HepG2 (cell line): ENCODE measurements around the gene SDR39U1. TPM values are rescaled to one million over a fixed set of nuclear protein-coding genes. Genes with fewer than 3 reads are reported as not detected.

ENCODE experiments used
- HDAC2 ChIP-seq: sonication (generic); formaldehyde crosslinking; IDR thresholded peaks from 2 replicates; pipeline ENCODE4 v1.4.0; 2020; ENCODE audit warnings: missing genetic modification reagents
- HNRNPK ChIP-seq: fragments of 200-400 bp; formaldehyde crosslinking; IDR thresholded peaks from 2 replicates; pipeline ENCODE4 v1.6.1; 2018; ENCODE audit warnings: low read length, low read depth, moderate library complexity, mild to moderate bottlenecking; ENCODE audit not compliant: poor library complexity, severe bottlenecking
- MAFK ChIP-seq, 2 experiments: IDR thresholded peaks in 1 of 2; conservative IDR thresholded peaks in 1 of 2; 2 replicates each; pipeline ENCODE4 v1.6.1; 2011; ENCODE audit warnings: improper control_type of control experiment in 2 of 2, low read length in 2 of 2
- MATR3 ChIP-seq: sonication (generic); formaldehyde crosslinking; IDR thresholded peaks from 2 replicates; pipeline ENCODE4 v1.4.0; 2020; ENCODE audit warnings: missing genetic modification reagents
- MED8 ChIP-seq: sonication (generic); formaldehyde crosslinking; IDR thresholded peaks from 2 replicates; pipeline ENCODE4 v1.8.1; 2023; ENCODE audit warnings: mild to moderate bottlenecking, missing genetic modification reagents; ENCODE audit not compliant: insufficient replicate concordance
- NCOA2 ChIP-seq: sonication (generic); formaldehyde crosslinking; IDR thresholded peaks from 2 replicates; pipeline ENCODE4 v1.8.0; 2022; ENCODE audit warnings: inconsistent platforms
- TMF1 ChIP-seq: sonication (generic); formaldehyde crosslinking; IDR thresholded peaks from 2 replicates; pipeline ENCODE4 v1.8.1; 2022; ENCODE audit warnings: low read depth, missing genetic modification reagents
- TOE1 ChIP-seq: sonication (generic); formaldehyde crosslinking; IDR thresholded peaks from 2 replicates; pipeline ENCODE4 v1.4.0; 2020; ENCODE audit warnings: mild to moderate bottlenecking, missing genetic modification reagents
- ZMYM2 ChIP-seq: sonication (generic); formaldehyde crosslinking; IDR thresholded peaks from 2 replicates; pipeline ENCODE4 v1.8.0; 2022; ENCODE audit warnings: mild to moderate bottlenecking, missing genetic modification reagents
- ZNF451 ChIP-seq: sonication (generic); formaldehyde crosslinking; IDR thresholded peaks from 2 replicates; pipeline ENCODE4 v1.5.0; 2020; ENCODE audit warnings: mild to moderate bottlenecking, missing genetic modification reagents
- ZNF550 ChIP-seq: sonication (generic); formaldehyde crosslinking; IDR thresholded peaks from 2 replicates; pipeline ENCODE4 v1.4.0; 2020; ENCODE audit warnings: mild to moderate bottlenecking, missing genetic modification reagents, borderline replicate concordance
- ZNF674 ChIP-seq: sonication (generic); formaldehyde crosslinking; IDR thresholded peaks from 2 replicates; pipeline ENCODE4 v1.5.0; 2020; ENCODE audit warnings: low read depth, mild to moderate bottlenecking, missing genetic modification reagents
- ZNF891 ChIP-seq: sonication (generic); formaldehyde crosslinking; IDR thresholded peaks from 2 replicates; pipeline ENCODE4 v1.5.0; 2020; ENCODE audit warnings: mild to moderate bottlenecking, missing genetic modification reagents
- polyA plus RNA-seq, 8 experiments: library from polyadenylated mRNA; depleted of rRNA in 3 of 8; stranded (reverse) in 7 of 8; unstranded in 1 of 8; fragments of >200 nt; fragmentation: Illumina TruSeq in 4 of 8; extraction: Trizol in 4 of 8; gene quantifications; 2 replicates each; pipeline versions ENCODE4 v1.2.1 to v1.2.3, GENCODE V29; 2011 to 2016; ENCODE audit warnings: low read depth in 4 of 8, missing spikeins in 1 of 8, mixed read lengths in 1 of 8; ENCODE audit not compliant: insufficient read depth in 1 of 8
- total RNA-seq, 5 experiments: library from RNA; depleted of rRNA; stranded (reverse); fragments of >200 nt; fragmentation: Illumina TruSeq; extraction: Trizol; gene quantifications; 2 replicates each; pipeline ENCODE4 v1.2.3, GENCODE V29; 2016; ENCODE audit warnings: low read depth in 1 of 5
- TF ChIP-seq, protein P1 (sequence below): sonication (generic); formaldehyde crosslinking; IDR thresholded peaks from 2 replicates; pipeline ENCODE4 v1.4.0; 2020; ENCODE audit warnings: missing genetic modification reagents, borderline replicate concordance
- TF ChIP-seq, protein P2 (sequence below): sonication (generic); formaldehyde crosslinking; IDR thresholded peaks from 2 replicates; pipeline ENCODE4 v1.4.0; 2020; ENCODE audit warnings: mild to moderate bottlenecking, low read depth, missing genetic modification reagents
- TF ChIP-seq, protein P3 (sequence below): sonication (generic); formaldehyde crosslinking; IDR thresholded peaks from 2 replicates; pipeline ENCODE4 v1.5.0; 2020; ENCODE audit warnings: mild to moderate bottlenecking, missing genetic modification reagents, borderline replicate concordance
- TF ChIP-seq, protein P4 (sequence below): fragments of 450-650 bp; IDR thresholded peaks from 2 replicates; pipeline ENCODE4 v1.6.1; 2017; ENCODE audit warnings: mild to moderate bottlenecking
- TF ChIP-seq, protein P5 (sequence below): sonication (generic); formaldehyde crosslinking; IDR thresholded peaks from 2 replicates; pipeline ENCODE4 v1.5.0; 2020; ENCODE audit warnings: mild to moderate bottlenecking, low read depth, missing genetic modification reagents, borderline replicate concordance

SDR39U1 gene
- total and polyA plus RNA-seq, 2 of the 13 experiments (the other 11 are each of a cell fraction or from before 2014, with no cell fraction given) = 34.4 to 129 TPM

DNA sequence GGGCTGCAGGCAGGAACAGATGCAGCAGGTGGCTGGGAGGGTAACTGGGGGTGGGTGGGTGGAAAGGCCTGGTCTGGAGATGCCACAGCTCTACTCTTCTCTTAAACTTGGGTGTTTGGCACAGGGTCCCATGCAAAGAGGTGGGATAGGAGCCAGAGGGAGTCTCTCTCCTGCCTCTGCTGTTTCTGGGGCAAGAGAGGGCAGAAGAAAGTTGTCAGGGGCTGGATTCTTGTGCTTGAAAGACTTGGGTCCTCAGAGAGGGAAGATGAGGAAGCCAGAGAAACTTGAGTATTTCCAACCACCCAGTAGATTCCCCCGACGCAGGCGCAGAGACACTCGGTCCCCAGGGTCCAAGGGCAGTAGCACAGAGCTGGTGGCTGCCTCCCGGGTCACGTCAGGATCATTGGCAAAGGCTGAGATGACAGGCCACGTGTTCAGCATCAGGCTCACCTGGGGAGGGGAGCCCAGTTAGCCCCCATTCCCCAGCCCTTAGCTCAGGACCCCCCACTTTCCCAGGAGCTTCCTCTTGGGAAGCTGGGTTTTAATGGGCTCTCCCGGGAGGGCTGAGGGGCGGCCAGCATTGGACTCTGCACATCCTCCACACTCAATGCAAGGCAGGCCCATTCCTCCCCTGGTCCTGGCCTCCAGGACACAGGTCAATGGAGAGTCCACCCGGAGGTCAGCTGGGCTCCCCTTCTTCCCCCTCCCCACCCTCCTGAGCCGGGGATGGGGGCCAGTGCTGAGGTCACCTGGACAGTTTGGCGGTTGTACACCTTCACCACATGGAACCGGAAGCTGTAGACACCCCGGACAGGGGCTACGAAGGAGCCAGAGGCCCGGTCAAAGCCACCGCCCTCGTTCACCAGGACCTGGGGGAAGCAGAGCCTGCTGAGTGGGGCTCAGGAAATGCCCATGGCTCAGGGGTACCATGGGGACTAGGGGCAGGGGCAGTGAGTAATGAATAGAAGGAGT, 14.8 kb downstream of the SDR39U1 start (continued):
- TF ChIP-seq, protein P1, sequence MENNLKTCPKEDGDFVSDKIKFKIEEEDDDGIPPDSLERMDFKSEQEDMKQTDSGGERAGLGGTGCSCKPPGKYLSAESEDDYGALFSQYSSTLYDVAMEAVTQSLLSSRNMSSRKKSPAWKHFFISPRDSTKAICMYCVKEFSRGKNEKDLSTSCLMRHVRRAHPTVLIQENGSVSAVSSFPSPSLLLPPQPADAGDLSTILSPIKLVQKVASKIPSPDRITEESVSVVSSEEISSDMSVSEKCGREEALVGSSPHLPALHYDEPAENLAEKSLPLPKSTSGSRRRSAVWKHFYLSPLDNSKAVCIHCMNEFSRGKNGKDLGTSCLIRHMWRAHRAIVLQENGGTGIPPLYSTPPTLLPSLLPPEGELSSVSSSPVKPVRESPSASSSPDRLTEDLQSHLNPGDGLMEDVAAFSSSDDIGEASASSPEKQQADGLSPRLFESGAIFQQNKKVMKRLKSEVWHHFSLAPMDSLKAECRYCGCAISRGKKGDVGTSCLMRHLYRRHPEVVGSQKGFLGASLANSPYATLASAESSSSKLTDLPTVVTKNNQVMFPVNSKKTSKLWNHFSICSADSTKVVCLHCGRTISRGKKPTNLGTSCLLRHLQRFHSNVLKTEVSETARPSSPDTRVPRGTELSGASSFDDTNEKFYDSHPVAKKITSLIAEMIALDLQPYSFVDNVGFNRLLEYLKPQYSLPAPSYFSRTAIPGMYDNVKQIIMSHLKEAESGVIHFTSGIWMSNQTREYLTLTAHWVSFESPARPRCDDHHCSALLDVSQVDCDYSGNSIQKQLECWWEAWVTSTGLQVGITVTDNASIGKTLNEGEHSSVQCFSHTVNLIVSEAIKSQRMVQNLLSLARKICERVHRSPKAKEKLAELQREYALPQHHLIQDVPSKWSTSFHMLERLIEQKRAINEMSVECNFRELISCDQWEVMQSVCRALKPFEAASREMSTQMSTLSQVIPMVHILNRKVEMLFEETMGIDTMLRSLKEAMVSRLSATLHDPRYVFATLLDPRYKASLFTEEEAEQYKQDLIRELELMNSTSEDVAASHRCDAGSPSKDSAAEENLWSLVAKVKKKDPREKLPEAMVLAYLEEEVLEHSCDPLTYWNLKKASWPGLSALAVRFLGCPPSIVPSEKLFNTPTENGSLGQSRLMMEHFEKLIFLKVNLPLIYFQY (CRISPR knock-in tag) = no peak
- TF ChIP-seq, protein P2, sequence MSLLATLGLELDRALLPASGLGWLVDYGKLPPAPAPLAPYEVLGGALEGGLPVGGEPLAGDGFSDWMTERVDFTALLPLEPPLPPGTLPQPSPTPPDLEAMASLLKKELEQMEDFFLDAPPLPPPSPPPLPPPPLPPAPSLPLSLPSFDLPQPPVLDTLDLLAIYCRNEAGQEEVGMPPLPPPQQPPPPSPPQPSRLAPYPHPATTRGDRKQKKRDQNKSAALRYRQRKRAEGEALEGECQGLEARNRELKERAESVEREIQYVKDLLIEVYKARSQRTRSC (CRISPR knock-in tag) = no peak
- no peak; the same call in 1 of the 2 replicates for TF ChIP-seq ZNF451 (CRISPR knock-in tag)
- no peak for TF ChIP-seq TOE1
- TF ChIP-seq ZNF674 (CRISPR knock-in tag) = no peak
- TF ChIP-seq, protein P3, sequence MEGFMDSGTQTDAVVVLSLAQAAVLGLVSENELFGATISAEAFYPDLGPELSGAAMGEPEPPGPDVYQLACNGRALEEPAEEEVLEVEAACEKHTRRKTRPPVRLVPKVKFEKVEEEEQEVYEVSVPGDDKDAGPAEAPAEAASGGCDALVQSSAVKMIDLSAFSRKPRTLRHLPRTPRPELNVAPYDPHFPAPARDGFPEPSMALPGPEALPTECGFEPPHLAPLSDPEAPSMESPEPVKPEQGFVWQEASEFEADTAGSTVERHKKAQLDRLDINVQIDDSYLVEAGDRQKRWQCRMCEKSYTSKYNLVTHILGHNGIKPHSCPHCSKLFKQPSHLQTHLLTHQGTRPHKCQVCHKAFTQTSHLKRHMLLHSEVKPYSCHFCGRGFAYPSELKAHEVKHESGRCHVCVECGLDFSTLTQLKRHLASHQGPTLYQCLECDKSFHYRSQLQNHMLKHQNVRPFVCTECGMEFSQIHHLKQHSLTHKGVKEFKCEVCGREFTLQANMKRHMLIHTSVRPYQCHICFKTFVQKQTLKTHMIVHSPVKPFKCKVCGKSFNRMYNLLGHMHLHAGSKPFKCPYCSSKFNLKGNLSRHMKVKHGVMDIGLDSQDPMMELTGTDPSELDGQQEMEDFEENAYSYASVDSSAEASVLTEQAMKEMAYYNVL = no peak; the same call in 1 of the 2 replicates
- peak; percentile 34; the same call in 1 of the 2 replicates for TF ChIP-seq ZNF550 (CRISPR knock-in tag)
- TF ChIP-seq TMF1 (CRISPR knock-in tag) = peak; percentile 78; the same call in 1 of the 2 replicates
- no peak for TF ChIP-seq MATR3 (CRISPR knock-in tag)
- TF ChIP-seq HDAC2 (CRISPR knock-in tag) = no peak
- no peak for TF ChIP-seq HNRNPK
- 0 out of 2 replicates have a peak, but pooled peaks have one; percentile 35 for TF ChIP-seq NCOA2
- TF ChIP-seq, protein P4, sequence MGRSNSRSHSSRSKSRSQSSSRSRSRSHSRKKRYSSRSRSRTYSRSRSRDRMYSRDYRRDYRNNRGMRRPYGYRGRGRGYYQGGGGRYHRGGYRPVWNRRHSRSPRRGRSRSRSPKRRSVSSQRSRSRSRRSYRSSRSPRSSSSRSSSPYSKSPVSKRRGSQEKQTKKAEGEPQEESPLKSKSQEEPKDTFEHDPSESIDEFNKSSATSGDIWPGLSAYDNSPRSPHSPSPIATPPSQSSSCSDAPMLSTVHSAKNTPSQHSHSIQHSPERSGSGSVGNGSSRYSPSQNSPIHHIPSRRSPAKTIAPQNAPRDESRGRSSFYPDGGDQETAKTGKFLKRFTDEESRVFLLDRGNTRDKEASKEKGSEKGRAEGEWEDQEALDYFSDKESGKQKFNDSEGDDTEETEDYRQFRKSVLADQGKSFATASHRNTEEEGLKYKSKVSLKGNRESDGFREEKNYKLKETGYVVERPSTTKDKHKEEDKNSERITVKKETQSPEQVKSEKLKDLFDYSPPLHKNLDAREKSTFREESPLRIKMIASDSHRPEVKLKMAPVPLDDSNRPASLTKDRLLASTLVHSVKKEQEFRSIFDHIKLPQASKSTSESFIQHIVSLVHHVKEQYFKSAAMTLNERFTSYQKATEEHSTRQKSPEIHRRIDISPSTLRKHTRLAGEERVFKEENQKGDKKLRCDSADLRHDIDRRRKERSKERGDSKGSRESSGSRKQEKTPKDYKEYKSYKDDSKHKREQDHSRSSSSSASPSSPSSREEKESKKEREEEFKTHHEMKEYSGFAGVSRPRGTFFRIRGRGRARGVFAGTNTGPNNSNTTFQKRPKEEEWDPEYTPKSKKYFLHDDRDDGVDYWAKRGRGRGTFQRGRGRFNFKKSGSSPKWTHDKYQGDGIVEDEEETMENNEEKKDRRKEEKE = no peak
- no peak; the same call in none of the 2 replicates for TF ChIP-seq ZMYM2 (CRISPR knock-in tag)
- TF ChIP-seq, protein P5, sequence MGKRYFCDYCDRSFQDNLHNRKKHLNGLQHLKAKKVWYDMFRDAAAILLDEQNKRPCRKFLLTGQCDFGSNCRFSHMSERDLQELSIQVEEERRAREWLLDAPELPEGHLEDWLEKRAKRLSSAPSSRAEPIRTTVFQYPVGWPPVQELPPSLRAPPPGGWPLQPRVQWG = no peak
- TF ChIP-seq MAFK (conservative IDR thresholded peaks at IDR 0.05 in 1 of 2, IDR thresholded peaks at IDR 0.05 in 1 of 2; ENCODE audit: low read length in 2 of 2) = no peak
- no peak for TF ChIP-seq ZNF891 (CRISPR knock-in tag)
- no peak for TF ChIP-seq MED8 (CRISPR knock-in tag)
